OCI-LY7 (cell line): ENCODE measurements around the gene RBM38. TPM values are rescaled to one million over a fixed set of nuclear protein-coding genes. Genes with fewer than 3 reads are reported as not detected.

Source experiments
- BruUV-seq: library from RNA; stranded (reverse); fragments of 400-500 nt; replicated peaks from 2 replicates; lab custom pipeline; 2021; lab: Mats Ljungman, UMichigan
- CTCF ChIA-PET: fragments of 300-600 bp; sonication (Branson Sonifier 250); formaldehyde crosslinking; loops from one replicate; lab custom pipeline; 2022; ENCODE audit warnings: antibody characterized with exemption; ENCODE audit not compliant: unreplicated experiment; lab: Charles Lee
- POLR2A ChIA-PET: fragments of 300-600 bp; sonication (Branson Sonifier 250); formaldehyde crosslinking; loops from one replicate; lab custom pipeline; 2022; ENCODE audit warnings: antibody characterized with exemption; lab: Charles Lee
- DNase-seq: peaks from one replicate; pipeline ENCODE4 v3.0.0-alpha.2; 2015; ENCODE audit warnings: low spot score
- H2AFZ ChIP-seq: fragments of 200-600 bp; sonication (generic), shearing (Covaris generic); 2 replicates; pipeline ENCODE4 v1.6.1; 2014; ENCODE audit warnings: mild to moderate bottlenecking, antibody characterized with exemption, low read length, moderate library complexity
- H3K27ac ChIP-seq: fragments of 200-600 bp; sonication (generic); 2 replicates; pipeline ENCODE4 v1.5.1; 2014; ENCODE audit warnings: mixed run types, low read depth, mild to moderate bottlenecking, moderate library complexity, low read length, inconsistent platforms; ENCODE audit not compliant: poor library complexity, severe bottlenecking
- H3K36me3 ChIP-seq: fragments of 200-600 bp; sonication (generic); 2 replicates; pipeline ENCODE4 v1.6.1; 2014; ENCODE audit warnings: mild to moderate bottlenecking, antibody characterized with exemption, low read length, moderate library complexity, mixed read lengths; ENCODE audit not compliant: insufficient read depth
- H3K4me1 ChIP-seq: fragments of 200-600 bp; sonication (generic); 2 replicates; pipeline ENCODE4 v1.5.1; 2014; ENCODE audit warnings: mild to moderate bottlenecking, low read length; ENCODE audit not compliant: insufficient read depth, poor library complexity, severe bottlenecking
- H3K4me2 ChIP-seq: fragments of 200-600 bp; sonication (generic); 2 replicates; pipeline ENCODE4 v1.6.1; 2014; ENCODE audit warnings: mild to moderate bottlenecking, low read length
- H3K4me3 ChIP-seq: fragments of 200-600 bp; sonication (generic); 2 replicates; pipeline ENCODE4 v1.5.1; 2014; ENCODE audit warnings: mild to moderate bottlenecking, low read depth, low read length; ENCODE audit not compliant: poor library complexity, severe bottlenecking
- H3K79me2 ChIP-seq: fragments of 200-600 bp; sonication (generic); 2 replicates; pipeline ENCODE4 v1.6.1; 2016; ENCODE audit warnings: low read depth, mild to moderate bottlenecking, low read length, moderate library complexity, mixed read lengths; ENCODE audit not compliant: insufficient read depth
- H3K9me2 ChIP-seq: fragments of 200-600 bp; sonication (generic); 2 replicates; pipeline ENCODE4 v1.6.1; 2016; ENCODE audit warnings: mild to moderate bottlenecking, low read length, mixed read lengths; ENCODE audit not compliant: insufficient read depth
- H3K9me3 ChIP-seq: fragments of 200-600 bp; sonication (generic); 2 replicates; pipeline ENCODE4 v1.6.1; 2014; ENCODE audit warnings: mild to moderate bottlenecking, mixed run types, low read length, mixed read lengths
- H4K20me1 ChIP-seq: fragments of 200-600 bp; sonication (generic); 2 replicates; pipeline ENCODE4 v1.6.1; 2014; ENCODE audit warnings: mild to moderate bottlenecking, antibody characterized with exemption, low read length, moderate library complexity, mixed read lengths; ENCODE audit not compliant: insufficient read depth
- CTCF ChIP-seq: fragments of 200-600 bp; sonication (generic); conservative IDR thresholded peaks from 2 replicates; pipeline ENCODE4 v1.5.1; 2014; ENCODE audit warnings: mild to moderate bottlenecking, antibody characterized with exemption, low read length, moderate library complexity, mixed read lengths
- EZH2phosphoT487 ChIP-seq: fragments of 200-600 bp; sonication (generic); IDR thresholded peaks from 2 replicates; pipeline ENCODE4 v1.6.1; 2018; ENCODE audit warnings: low read depth, borderline replicate concordance, mild to moderate bottlenecking, mixed run types, antibody characterized with exemption, low read length, moderate library complexity, mixed read lengths
- intact Hi-C: fragments of 100-400 bp; cut with micrococcal nuclease; formaldehyde crosslinking; loops from one replicate; pipeline ENCODE4 v1.10.0; 2022; ENCODE audit not compliant: unreplicated experiment
- total RNA-seq, 2 experiments: library from RNA; depleted of rRNA in 1 of 2; stranded (reverse); fragments of >200 nt in 1 of 2; shearing (Covaris generic) in 1 of 2; gene quantifications; 2 replicates each; pipeline ENCODE4 v1.2.3, GENCODE V29; 2014 to 2022

The RBM38 gene
- total RNA-seq, 2 experiments from 2014 or later = 119 to 174 TPM

- ChIA-PET POLR2A (interaction anchor here (0.9 to 1.8 kb wide), 7 partner anchors 8 to 58 kb away, joined by 3 to 9 read pairs (median 4); no protein-coding TSS in a partner anchor), CTCF (interaction anchor here (0.7 to 2.9 kb wide), 7 partner anchors 9 to 63 kb away, joined by 3 to 7 read pairs (median 4); no protein-coding TSS in a partner anchor)
- H3K36me3 ChIP-seq = no peaks in the 10 kb centered on the region
- peak overlapping the region; percentile 24 for H2AFZ ChIP-seq
- no TSS peak for BruUV-seq
- H4K20me1 ChIP-seq = no peaks in the 10 kb centered on the region
- no peaks in the 10 kb centered on the region for H3K79me2 ChIP-seq
- H3K4me1 ChIP-seq = peaks cover 66% of the 10 kb centered on the region
- no peak for DNase-seq
- peaks cover 8% of the 10 kb centered on the region; the same call in 1 of the 2 replicates for H3K9me3 ChIP-seq
- no peak overlapping the region for H3K4me3 ChIP-seq
- no peak for TF ChIP-seq CTCF
- TF ChIP-seq EZH2phosphoT487 = no peak
- no peaks in the 10 kb centered on the region for H3K9me2 ChIP-seq
- no peak overlapping the region for H3K27ac ChIP-seq
- intact Hi-C loops = loop anchor here (2.0 kb wide), 3 partner anchors 36 to 48 kb away; partner anchors contain the start of gene RBM38
- peak overlapping the region; percentile 62 for H3K4me2 ChIP-seq
Measured at GRCh38 chr20:57435105-57435497, 43.9 kb downstream of the RBM38 start.

- H2AFZ ChIP-seq = peak overlapping the region; percentile 24
- TF ChIP-seq CTCF (peak; percentile 76), EZH2phosphoT487 (no peak)
- peak overlapping the region; percentile 62 for H3K4me2 ChIP-seq
- H3K4me3 ChIP-seq = no peak overlapping the region
- BruUV-seq = no TSS peak
- intact Hi-C loops = loop anchor here (2.0 kb wide), 3 partner anchors 37 to 47 kb away; partner anchors contain the start of gene RBM38
- H3K4me1 ChIP-seq = peaks cover 64% of the 10 kb centered on the region
- H3K9me3 ChIP-seq = peaks cover 8% of the 10 kb centered on the region; the same call in 1 of the 2 replicates
- POLR2A ChIA-PET = interaction anchor here (0.9 to 1.8 kb wide), 7 partner anchors 8 to 57 kb away, joined by 3 to 9 read pairs (median 4); no protein-coding TSS in a partner anchor
- no peaks in the 10 kb centered on the region for H4K20me1 ChIP-seq
- no peaks in the 10 kb centered on the region for H3K79me2 ChIP-seq
- no peak overlapping the region for H3K27ac ChIP-seq
- H3K36me3 ChIP-seq = no peaks in the 10 kb centered on the region
- no peaks in the 10 kb centered on the region for H3K9me2 ChIP-seq
- CTCF ChIA-PET = interaction anchor here (0.7 to 2.9 kb wide), 7 partner anchors 10 to 62 kb away, joined by 3 to 7 read pairs (median 4); no protein-coding TSS in a partner anchor
- peak; percentile 76 for DNase-seq
Measured at GRCh38 chr20:57435498-57436222, 44.5 kb downstream of the RBM38 start.
